ENCODE results near the gene GPBAR1.

GPBAR1 gene

GRCh38 chr2:218262631-218263586 is 2.1 kb downstream of the GPBAR1 start:
- H3K36me3 Mint-ChIP-seq (ENCODE audit: low read depth), result peaks cover 26% of the 10 kb centered on the region
- H3K9me3 Mint-ChIP-seq, result no peaks in the 10 kb centered on the region
- no peak for TF ChIP-seq CTCF (IDR thresholded peaks at IDR 0.05; ENCODE audit: unreplicated experiment in 3 of 3)
- H3K27me3 Mint-ChIP-seq (ENCODE audit: low read depth), result no peaks in the 10 kb centered on the region
- peaks cover 35% of the 10 kb centered on the region for H3K4me1 Mint-ChIP-seq
- no peak overlapping the region for H3K4me3 Mint-ChIP-seq
- peak overlapping the region in 2 of 3 experiments; percentile 22 to 25 for H3K27ac Mint-ChIP-seq

DNA sequence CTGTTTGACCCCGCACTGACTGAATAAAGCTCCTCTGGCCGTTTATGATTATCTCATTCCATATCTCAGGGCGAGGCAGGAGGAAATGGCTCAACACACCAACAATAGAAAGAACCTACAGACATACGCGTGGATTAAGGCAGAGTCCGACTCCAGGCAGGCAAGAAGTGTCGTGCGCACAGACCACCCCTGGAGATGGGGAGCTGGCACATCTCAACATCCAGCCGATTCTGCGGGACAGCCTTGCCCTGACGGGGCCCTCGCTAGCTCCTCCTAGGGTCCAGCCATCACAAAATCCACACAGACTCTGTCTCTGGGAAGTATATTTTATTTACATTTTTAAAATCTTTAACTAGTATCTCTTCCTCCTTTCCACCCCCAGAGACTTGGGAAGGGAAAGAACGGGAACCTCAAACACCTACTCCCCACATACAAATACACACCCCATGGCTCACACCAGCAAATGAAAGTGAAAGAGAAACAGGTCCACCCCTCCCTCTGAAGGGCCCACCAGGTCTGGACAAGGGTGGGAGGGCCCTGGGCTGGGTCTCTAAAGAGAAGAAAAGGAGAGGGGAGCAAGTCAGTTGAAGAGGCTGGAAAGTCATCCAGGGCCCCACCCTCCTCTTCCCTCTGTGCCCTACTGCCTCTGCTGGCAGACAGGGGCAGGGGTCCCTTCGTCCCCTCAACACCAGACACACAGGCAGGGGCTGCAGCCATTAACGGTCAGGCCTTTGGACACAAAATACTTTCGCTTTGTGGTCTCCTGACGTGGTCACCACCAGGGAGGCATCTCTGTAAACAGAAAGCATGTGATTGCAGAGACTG is 3.2 kb downstream of the GPBAR1 start:
- Mint-ChIP-seq H3K4me1 (peaks cover 31% of the 10 kb centered on the region), H3K36me3 (ENCODE audit: low read depth) (peaks cover 26% of the 10 kb centered on the region), H3K27ac (peak overlapping the region in 1 of 3 experiments; percentile 18), H3K9me3 (no peaks in the 10 kb centered on the region), H3K27me3 (ENCODE audit: low read depth) (no peaks in the 10 kb centered on the region), H3K4me3 (no peak overlapping the region)
- TF ChIP-seq CTCF (IDR thresholded peaks at IDR 0.05; ENCODE audit: unreplicated experiment in 3 of 3), result no peak

GRCh38 chr2:218264773-218265561 is 4.2 kb downstream of the GPBAR1 start:
- Mint-ChIP-seq H3K4me3 (peak overlapping the region; percentile 31 to 59 (median 34)), H3K27me3 (ENCODE audit: low read depth) (no peaks in the 10 kb centered on the region), H3K9me3 (no peaks in the 10 kb centered on the region), H3K36me3 (ENCODE audit: low read depth) (peaks cover 30% of the 10 kb centered on the region), H3K27ac (no peak overlapping the region), H3K4me1 (peaks cover 26% of the 10 kb centered on the region)
- no peak for TF ChIP-seq CTCF (IDR thresholded peaks at IDR 0.05; ENCODE audit: unreplicated experiment in 3 of 3)

DNA sequence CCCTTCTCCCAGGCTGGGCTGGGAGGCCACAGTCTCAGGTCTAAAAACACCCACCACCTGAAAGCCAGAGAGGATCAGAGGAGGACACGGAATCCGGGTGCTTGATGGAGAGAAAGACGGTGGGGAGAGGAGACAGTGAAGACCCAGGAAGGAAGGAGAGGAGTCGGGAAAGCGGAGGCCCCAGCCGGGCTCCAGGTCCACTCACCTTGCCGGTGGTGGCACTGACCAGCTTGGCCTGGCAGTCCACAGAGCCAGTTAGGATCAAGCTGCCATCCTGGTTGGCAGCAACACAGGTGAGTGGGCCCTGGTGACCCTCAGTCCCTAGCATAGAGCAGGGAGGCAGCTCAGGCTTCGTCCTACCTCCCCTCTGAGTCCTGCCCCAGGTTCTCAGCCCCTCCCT is 4.8 kb downstream of the GPBAR1 start:
- no peak for TF ChIP-seq CTCF (IDR thresholded peaks at IDR 0.05; ENCODE audit: unreplicated experiment in 3 of 3)
- Mint-ChIP-seq H3K9me3 (no peaks in the 10 kb centered on the region), H3K36me3 (ENCODE audit: low read depth) (peaks cover 30% of the 10 kb centered on the region)

GRCh38 chr2:218266316-218266979 is 5.6 kb downstream of the GPBAR1 start:
- Mint-ChIP-seq H3K27ac (no peak overlapping the region), H3K27me3 (ENCODE audit: low read depth) (no peaks in the 10 kb centered on the region), H3K9me3 (no peaks in the 10 kb centered on the region), H3K4me1 (peaks cover 21% of the 10 kb centered on the region), H3K36me3 (ENCODE audit: low read depth) (peaks cover 30% of the 10 kb centered on the region), H3K4me3 (peak overlapping the region in 2 of 3 experiments; percentile 50 to 76)
- no peak for TF ChIP-seq CTCF (IDR thresholded peaks at IDR 0.05; ENCODE audit: unreplicated experiment in 3 of 3)

More for the DNA sequence above, 4.8 kb downstream of the GPBAR1 start:
- Mint-ChIP-seq H3K4me3 (peak overlapping the region; percentile 31 to 63 (median 59)), H3K27me3 (ENCODE audit: low read depth) (no peaks in the 10 kb centered on the region), H3K27ac (no peak overlapping the region), H3K4me1 (peaks cover 22% of the 10 kb centered on the region)
